CD4-positive, alpha-beta T cell treated with Interleukin-15 for 1 hour (primary cell): ENCODE measurements around the gene NAA25.

Experiments used
- DNase-seq: peaks from one replicate; pipeline ENCODE4 v3.0.0-alpha.2; 2020

The NAA25 gene

DNA sequence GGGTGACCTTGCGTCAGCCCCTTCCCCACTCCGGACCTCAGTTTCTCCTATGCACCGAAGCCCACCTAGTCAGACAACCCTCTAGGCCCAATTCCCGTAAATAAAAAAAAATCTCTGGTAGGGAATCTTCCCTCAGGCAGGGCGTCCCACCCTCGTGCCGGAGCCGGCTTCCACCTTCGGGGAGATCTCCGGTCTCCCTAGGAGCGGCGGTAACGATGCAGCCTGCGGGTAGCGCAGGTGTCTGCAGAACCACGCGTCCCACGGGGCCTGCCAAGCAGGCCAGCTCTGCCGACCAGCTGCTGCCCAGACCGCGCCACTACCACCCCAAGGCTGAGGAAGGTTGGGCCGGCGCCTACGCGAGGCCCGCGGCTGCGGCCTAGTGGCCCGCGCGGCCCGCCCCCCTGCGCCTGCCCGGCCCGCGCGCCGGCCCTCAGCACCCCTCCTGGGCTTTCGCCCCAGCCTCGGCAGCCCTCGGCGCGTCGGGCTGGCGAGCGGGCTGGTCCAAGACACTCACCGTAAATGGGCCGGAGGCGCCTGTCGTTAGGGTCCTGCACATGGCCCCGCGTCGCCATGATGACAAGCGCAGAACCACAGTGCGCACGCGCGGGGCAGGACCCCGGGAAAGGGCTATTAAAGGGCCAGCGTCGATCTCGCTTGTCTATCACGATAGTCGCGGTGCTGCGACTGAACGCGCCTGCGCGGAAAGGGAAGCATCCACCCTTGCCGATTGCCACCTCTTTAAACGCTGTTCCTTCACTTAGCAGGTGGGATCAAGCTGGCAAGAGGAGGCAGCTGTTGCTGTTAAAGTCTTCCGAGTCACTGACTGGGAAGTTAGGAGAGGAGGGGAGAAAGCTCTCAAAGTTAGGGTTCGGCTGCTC lies at the start of gene NAA25:
TSS of gene NAA25 (minus strand) at position 582 of the 878 bp plus-strand sequence. CDS start at position 572, 10 bp downstream.
- peak; percentile 85 for DNase-seq

GRCh38 chr12:112153893-112154219 lies 45.3 kb upstream of the NAA25 start:
- DNase-seq, result no peak

GRCh38 chr12:112153181-112153892 lies 44.8 kb upstream of the NAA25 start:
- no peak for DNase-seq

DNA sequence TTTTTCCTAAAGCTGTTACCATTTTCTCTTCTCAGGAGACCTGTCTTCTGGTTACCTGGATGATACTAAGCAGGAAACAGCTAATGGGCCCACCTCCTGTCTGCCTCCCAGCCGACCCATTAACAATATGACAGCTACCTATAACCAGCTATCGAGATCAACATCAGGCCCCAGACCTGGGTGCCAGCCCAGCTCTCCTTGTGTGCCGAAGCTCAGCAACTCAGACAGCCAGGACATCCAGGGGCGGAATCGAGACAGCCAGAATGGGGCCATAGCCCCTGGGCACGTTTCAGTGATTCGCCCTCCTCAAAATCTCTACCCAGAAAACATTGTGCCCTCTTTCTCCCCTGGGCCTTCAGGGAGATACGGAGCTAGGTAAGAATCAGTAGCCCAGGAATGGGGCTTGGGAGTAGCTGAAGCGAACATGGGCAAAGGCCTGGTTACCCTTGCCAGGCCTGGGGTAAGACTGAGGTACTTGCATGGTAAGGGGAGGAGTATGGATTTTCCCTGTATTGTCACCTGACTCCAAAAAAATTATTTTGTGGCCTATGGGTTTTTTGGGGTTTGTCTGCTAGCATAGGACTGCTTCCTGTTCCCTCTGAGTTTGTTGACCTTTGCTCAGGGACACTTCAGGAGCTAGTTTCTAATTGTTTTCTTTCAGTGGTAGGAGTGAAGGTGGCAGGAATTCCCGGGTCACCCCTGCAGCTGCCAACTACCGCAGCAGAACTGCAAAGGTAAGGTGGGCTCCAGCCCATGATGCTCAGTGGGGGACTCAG lies 43.4 kb upstream of the NAA25 start:
- DNase-seq, result no peak

- DNase-seq, result no peak
Observed at GRCh38 chr12:112149596-112149995, 41.0 kb upstream of the NAA25 start.

DNA sequence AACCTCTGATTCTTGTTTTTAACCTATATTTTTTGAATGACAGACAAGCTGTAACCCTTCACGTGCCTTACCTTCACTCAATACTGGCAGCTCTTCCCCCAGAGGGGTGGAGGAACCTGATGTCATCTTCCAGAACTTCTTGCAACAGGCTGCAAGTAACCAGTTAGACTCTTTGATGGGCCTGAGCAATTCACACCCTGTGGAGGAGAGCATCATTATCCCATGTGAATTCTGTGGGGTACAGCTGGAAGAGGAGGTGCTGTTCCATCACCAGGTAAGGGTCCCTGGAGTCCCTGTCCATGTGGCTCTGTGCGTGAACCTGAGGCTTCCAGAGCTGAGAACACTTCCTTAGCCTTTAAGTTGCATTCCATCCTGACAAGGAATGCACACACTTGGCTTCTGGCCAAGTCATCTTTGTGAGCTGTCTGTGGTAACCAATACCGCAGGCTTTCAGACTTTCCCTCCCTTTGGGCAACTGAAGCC lies 39.5 kb upstream of the NAA25 start:
- no peak for DNase-seq

GRCh38 chr12:112146123-112146522 lies 37.5 kb upstream of the NAA25 start:
- DNase-seq, result no peak

- no peak for DNase-seq
Observed at GRCh38 chr12:112140728-112141127, 32.1 kb upstream of the NAA25 start.

- no peak for DNase-seq
Observed at GRCh38 chr12:112134731-112135130, 26.1 kb upstream of the NAA25 start.

GRCh38 chr12:112133418-112133817 lies 24.8 kb upstream of the NAA25 start:
- DNase-seq, result no peak

- DNase-seq, result no peak
Observed at GRCh38 chr12:112131686-112132085, 23.1 kb upstream of the NAA25 start.

DNA sequence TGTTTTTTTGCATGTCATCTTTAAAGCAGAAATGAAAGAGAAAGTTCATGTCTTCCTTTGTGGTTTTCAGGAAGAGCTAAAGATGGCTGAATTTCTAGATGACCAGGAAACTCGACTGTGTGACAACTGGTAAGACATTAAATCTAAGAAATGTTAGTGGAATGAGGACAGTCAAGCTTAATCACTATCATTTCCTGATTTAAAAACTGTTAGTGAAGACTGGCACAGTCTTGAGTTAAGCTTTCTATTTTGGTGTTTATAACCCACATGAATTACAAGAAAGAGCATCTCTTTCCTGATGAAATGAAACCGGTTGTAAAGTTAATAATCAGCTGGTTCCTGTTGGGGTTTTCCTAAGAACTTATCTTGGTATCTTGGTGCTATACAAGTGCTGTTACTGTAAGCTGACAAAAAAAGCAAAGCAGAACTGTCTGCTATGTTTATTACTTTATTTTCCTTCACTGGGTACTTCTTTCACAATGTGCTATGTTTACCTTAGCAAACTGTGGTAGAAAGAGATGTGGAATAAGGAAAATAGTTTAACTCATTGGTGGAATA lies 21.9 kb upstream of the NAA25 start:
- no peak for DNase-seq

- DNase-seq, result no peak
Observed at GRCh38 chr12:112126911-112127310, 18.3 kb upstream of the NAA25 start.

GRCh38 chr12:112126000-112126438 lies 17.4 kb upstream of the NAA25 start:
- DNase-seq, result no peak

DNA sequence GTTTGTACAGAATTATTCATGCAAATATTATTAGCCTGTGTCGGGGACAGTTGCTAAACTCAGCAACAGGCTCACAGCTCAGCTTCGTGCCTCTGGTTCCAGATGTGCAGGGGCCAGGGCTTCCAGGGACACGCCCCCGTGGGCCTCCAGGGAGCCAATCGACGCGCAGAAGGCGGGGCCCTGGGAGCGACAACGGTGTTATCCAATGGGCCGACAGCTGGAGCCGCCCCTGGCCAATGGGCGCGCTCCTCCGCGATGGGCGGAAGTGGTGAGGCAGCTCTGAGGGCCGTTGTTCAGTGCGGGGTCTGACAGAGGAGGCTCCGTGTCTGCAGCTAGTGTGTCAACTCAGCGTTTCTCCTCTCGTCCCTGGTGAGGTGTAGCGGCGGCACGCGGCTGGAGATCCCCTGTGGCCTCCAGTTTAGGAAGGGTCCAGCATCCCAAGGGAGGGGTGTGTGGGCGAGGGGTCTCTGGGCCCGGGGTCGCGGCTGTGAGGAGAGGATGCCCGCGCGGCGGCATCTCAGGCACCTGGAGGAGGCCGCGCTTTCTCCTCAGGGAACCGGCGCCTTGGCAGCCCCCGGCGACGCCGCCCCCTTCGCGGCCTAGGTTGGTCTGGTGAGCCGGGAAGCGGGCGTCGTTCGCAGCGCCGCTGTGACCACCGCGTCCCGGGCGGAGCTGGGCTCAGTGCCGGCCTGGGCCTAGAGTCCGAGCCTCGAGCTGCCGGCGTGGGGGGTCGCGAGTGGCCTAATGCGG lies 16.8 kb upstream of the NAA25 start, which contains the start of gene TRAFD1:
TSS of gene TRAFD1 (plus strand) at position 311 of the 750 bp plus-strand sequence. CDS start 4,963 bp downstream, outside the sequence.
- DNase-seq, result peak; percentile 97

GRCh38 chr12:112124918-112125249 lies 16.3 kb upstream of the NAA25 start:
- DNase-seq, result no peak

- DNase-seq, result no peak
Observed at GRCh38 chr12:112122823-112123690, 14.5 kb upstream of the NAA25 start.

GRCh38 chr12:112121780-112122565 lies 13.4 kb upstream of the NAA25 start:
- DNase-seq, result no peak

DNA sequence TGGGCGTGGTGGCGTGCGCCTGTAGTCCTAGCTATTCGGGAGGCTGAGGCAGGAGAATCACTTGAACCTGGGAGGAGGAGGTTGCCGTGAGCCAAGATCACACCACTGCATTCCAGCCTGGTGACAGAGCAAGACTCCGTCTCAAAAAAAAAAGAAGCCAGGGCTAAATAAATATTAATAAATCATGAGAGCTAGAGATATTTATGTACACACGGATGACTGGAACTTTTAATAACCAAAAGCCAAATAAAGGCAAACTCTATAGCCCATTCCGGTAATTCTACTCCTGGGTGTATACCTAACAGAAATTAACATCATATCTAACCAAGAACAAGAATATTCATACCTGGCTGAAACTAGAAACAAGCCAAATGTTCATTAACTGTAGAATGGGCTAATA lies 9.1 kb upstream of the NAA25 start:
- DNase-seq, result no peak
